H1 (cell line): Measurements from ENCODE around the gene USP43. TPM values are rescaled to one million over a fixed set of nuclear protein-coding genes. Genes with fewer than 3 reads are reported as not detected.

Experiments used
- CREB1 ChIP-seq: IDR thresholded peaks from 2 replicates; pipeline ENCODE4 v1.6.1; 2012; ENCODE audit warnings: inconsistent platforms
- GABPA ChIP-seq: IDR thresholded peaks from 2 replicates; pipeline ENCODE4 v1.6.1; 2011; ENCODE audit warnings: mild to moderate bottlenecking, low read length, moderate library complexity, borderline replicate concordance; ENCODE audit not compliant: insufficient read depth
- POLR2AphosphoS5 ChIP-seq: IDR thresholded peaks from 2 replicates; pipeline ENCODE4 v1.6.1; 2011; ENCODE audit warnings: low read depth, low read length
- polyA plus RNA-seq, 7 experiments: library from polyadenylated mRNA; depleted of rRNA in 3 of 7; stranded (reverse) in 5 of 7; unstranded in 2 of 7; fragments of >200 nt in 5 of 7; fragments of 200-250 nt in 2 of 7; gene quantifications; 1 replicate in 5 of 7; 2 replicates in 1 of 7; 4 replicates in 1 of 7; pipeline versions ENCODE4 v1.2.1 to v1.2.3, GENCODE V29; 2011 to 2013; ENCODE audit warnings: missing spikeins in 2 of 7, mixed read lengths in 2 of 7
- total RNA-seq: library from RNA; stranded (reverse); fragmentation: NEBNext Ultra II Directional; extraction: Animal tissue kit (Norgen Biotek cat#: 25700); gene quantifications from 2 replicates; pipeline ENCODE4 v1.2.1, GENCODE V29; 2021
- TF ChIP-seq, protein P1 (sequence below), 3 experiments: IDR thresholded peaks; 1 replicate in 2 of 3; 2 replicates in 1 of 3; pipeline versions ENCODE4 v1.5.1 to v1.6.1; 2011; ENCODE audit warnings: low read length in 3 of 3, mild to moderate bottlenecking in 3 of 3, inconsistent platforms in 2 of 3, low read depth in 1 of 3, moderate library complexity in 1 of 3; ENCODE audit not compliant: insufficient read depth in 1 of 3; ENCODE audit errors: control extremely low read depth in 1 of 3

USP43 gene
- total and polyA plus RNA-seq, 2 of the 8 experiments (the other 6 are each of a cell fraction or from before 2014, with no cell fraction given), result 3.0 to 7.2 TPM

- TF ChIP-seq GABPA (no peak), CREB1 (no peak), POLR2AphosphoS5 (no peak)
- TF ChIP-seq, protein P1, sequence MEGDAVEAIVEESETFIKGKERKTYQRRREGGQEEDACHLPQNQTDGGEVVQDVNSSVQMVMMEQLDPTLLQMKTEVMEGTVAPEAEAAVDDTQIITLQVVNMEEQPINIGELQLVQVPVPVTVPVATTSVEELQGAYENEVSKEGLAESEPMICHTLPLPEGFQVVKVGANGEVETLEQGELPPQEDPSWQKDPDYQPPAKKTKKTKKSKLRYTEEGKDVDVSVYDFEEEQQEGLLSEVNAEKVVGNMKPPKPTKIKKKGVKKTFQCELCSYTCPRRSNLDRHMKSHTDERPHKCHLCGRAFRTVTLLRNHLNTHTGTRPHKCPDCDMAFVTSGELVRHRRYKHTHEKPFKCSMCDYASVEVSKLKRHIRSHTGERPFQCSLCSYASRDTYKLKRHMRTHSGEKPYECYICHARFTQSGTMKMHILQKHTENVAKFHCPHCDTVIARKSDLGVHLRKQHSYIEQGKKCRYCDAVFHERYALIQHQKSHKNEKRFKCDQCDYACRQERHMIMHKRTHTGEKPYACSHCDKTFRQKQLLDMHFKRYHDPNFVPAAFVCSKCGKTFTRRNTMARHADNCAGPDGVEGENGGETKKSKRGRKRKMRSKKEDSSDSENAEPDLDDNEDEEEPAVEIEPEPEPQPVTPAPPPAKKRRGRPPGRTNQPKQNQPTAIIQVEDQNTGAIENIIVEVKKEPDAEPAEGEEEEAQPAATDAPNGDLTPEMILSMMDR (IDR thresholded peaks at IDR 0.05; ENCODE audit: control extremely low read depth in 1 of 3, insufficient read depth in 1 of 3, low read depth in 1 of 3, low read length in 3 of 3), result no peak
Observed at GRCh38 chr17:9729735-9730420, 84.6 kb downstream of the USP43 start (continued).
